GM23338 (cell line): ENCODE data around the gene WDSUB1. TPM values are rescaled to one million over a fixed set of nuclear protein-coding genes. Genes with fewer than 3 reads are reported as not detected.

Source experiments
- ATAC-seq: fragments of 200-7000 bp; cut with Tn5 transposase; 3 replicates; pipeline ENCODE4 v1.9.1; 2020
- DNase-seq: peaks from one replicate; pipeline ENCODE4 v3.0.0-alpha.2; 2015; ENCODE audit warnings: low spot score
- H2AFZ ChIP-seq: fragments of 200-600 bp; sonication (generic); 2 replicates; pipeline ENCODE4 v1.8.0; 2016; ENCODE audit warnings: antibody characterized with exemption, mild to moderate bottlenecking, moderate library complexity
- H3F3A ChIP-seq: fragments of 200-600 bp; sonication (generic); replicated peaks from 2 replicates; pipeline ENCODE4 v1.8.0; 2017; ENCODE audit warnings: antibody characterized with exemption, mixed run types, low read depth
- H3K27ac ChIP-seq: fragments of 200-600 bp; sonication (generic); 2 replicates; pipeline ENCODE4 v1.6.1; 2016; ENCODE audit warnings: low read depth
- H3K27me3 ChIP-seq: fragments of 200-600 bp; sonication (generic); 2 replicates; pipeline ENCODE4 v1.8.0; 2016; ENCODE audit warnings: mild to moderate bottlenecking, mixed run types, moderate library complexity; ENCODE audit not compliant: insufficient read depth
- H3K36me3 ChIP-seq: fragments of 200-600 bp; sonication (generic); 2 replicates; pipeline ENCODE4 v1.8.0; 2016; ENCODE audit warnings: mild to moderate bottlenecking; ENCODE audit not compliant: insufficient read depth
- H3K4me1 ChIP-seq: fragments of 200-600 bp; sonication (generic); 2 replicates; pipeline ENCODE4 v1.8.0; 2016; ENCODE audit warnings: mild to moderate bottlenecking, moderate library complexity; ENCODE audit not compliant: insufficient read depth
- H3K4me2 ChIP-seq: fragments of 200-600 bp; sonication (generic); 2 replicates; pipeline ENCODE4 v1.7.1; 2017; ENCODE audit warnings: mixed run types
- H3K4me3 ChIP-seq: fragments of 200-600 bp; sonication (generic); 2 replicates; pipeline ENCODE4 v1.6.1; 2016; ENCODE audit warnings: mixed run types
- H3K79me2 ChIP-seq: fragments of 200-600 bp; sonication (generic); replicated peaks from 2 replicates; pipeline ENCODE4 v1.8.0; 2017; ENCODE audit warnings: mild to moderate bottlenecking; ENCODE audit not compliant: insufficient read depth
- H3K9me2 ChIP-seq: fragments of 200-600 bp; sonication (generic); 2 replicates; pipeline ENCODE4 v1.8.0; 2017; ENCODE audit not compliant: insufficient read depth
- H4K20me1 ChIP-seq: fragments of 200-600 bp; sonication (generic); replicated peaks from 2 replicates; pipeline ENCODE4 v1.8.0; 2017; ENCODE audit warnings: mild to moderate bottlenecking; ENCODE audit not compliant: insufficient read depth
- H3K27ac Mint-ChIP-seq: 2 replicates; pipeline ENCODE4 v1.8.0; 2020; ENCODE audit warnings: inconsistent platforms, mild to moderate bottlenecking, moderate library complexity, mixed read lengths
- H3K27me3 Mint-ChIP-seq: 3 replicates; pipeline ENCODE4 v1.8.0; 2022; ENCODE audit warnings: low read depth, mild to moderate bottlenecking, moderate library complexity, mixed read lengths, inconsistent platforms; ENCODE audit not compliant: insufficient read depth, poor library complexity
- H3K36me3 Mint-ChIP-seq: 3 replicates; pipeline ENCODE4 v1.8.0; 2021; ENCODE audit warnings: low read depth, mild to moderate bottlenecking, inconsistent platforms, moderate library complexity, mixed read lengths
- H3K4me1 Mint-ChIP-seq: 3 replicates; pipeline ENCODE4 v1.8.0; 2020; ENCODE audit warnings: mild to moderate bottlenecking, inconsistent platforms, mixed read lengths
- H3K4me3 Mint-ChIP-seq: 3 replicates; pipeline ENCODE4 v1.8.0; 2021; ENCODE audit warnings: moderate library complexity, mild to moderate bottlenecking, inconsistent platforms, mixed read lengths
- H3K9me3 Mint-ChIP-seq: 3 replicates; pipeline ENCODE4 v1.8.0; 2020; ENCODE audit warnings: moderate library complexity, mild to moderate bottlenecking, inconsistent platforms, mixed read lengths
- CREB1 ChIP-seq: fragments of 250-450 bp; sonication (Bioruptor Pico); IDR thresholded peaks from 2 replicates; pipeline ENCODE4 v1.5.0; 2020; ENCODE audit warnings: low read depth, mild to moderate bottlenecking, moderate library complexity
- EZH2 ChIP-seq: fragments of 200-600 bp; sonication (generic); IDR thresholded peaks from one replicate; pipeline ENCODE4 v1.8.0; 2017; ENCODE audit warnings: antibody characterized with exemption, mild to moderate bottlenecking, low read depth; ENCODE audit not compliant: unreplicated experiment
- EZH2phosphoT487 ChIP-seq: fragments of 200-600 bp; sonication (generic); IDR thresholded peaks from one replicate; pipeline ENCODE4 v1.8.1; 2018; ENCODE audit warnings: antibody characterized with exemption; ENCODE audit not compliant: unreplicated experiment
- POLR2AphosphoS5 ChIP-seq: IDR thresholded peaks from 2 replicates; pipeline ENCODE4 v1.6.1; 2016; ENCODE audit warnings: antibody characterized with exemption, low read depth
- ZNF114 ChIP-seq: fragments of 250-450 bp; sonication (Bioruptor Pico); IDR thresholded peaks from 2 replicates; pipeline ENCODE4 v1.5.0; 2020; ENCODE audit warnings: mild to moderate bottlenecking, moderate library complexity
- ZNF462 ChIP-seq: fragments of 250-450 bp; sonication (Bioruptor Pico); IDR thresholded peaks from 2 replicates; pipeline ENCODE4 v1.5.0; 2020; ENCODE audit warnings: mild to moderate bottlenecking, moderate library complexity
- polyA plus RNA-seq: library from polyadenylated mRNA; unstranded; fragments of >200 nt; fragmentation: Nextera tagmentation; extraction: Ambion mirVana; gene quantifications from 2 replicates; pipeline ENCODE4 v1.2.1, GENCODE V29; 2016
- total RNA-seq: library from RNA; depleted of rRNA; stranded (reverse); fragments of >200 nt; shearing (Covaris generic); gene quantifications from 2 replicates; pipeline ENCODE4 v1.2.3, GENCODE V29; 2014
- TF ChIP-seq, protein P1 (sequence below): IDR thresholded peaks from one replicate; pipeline ENCODE4 v1.6.1; 2018; ENCODE audit warnings: antibody characterized with exemption; ENCODE audit not compliant: unreplicated experiment
- TF ChIP-seq, protein P2 (sequence below), 2 experiments: fragments of 200-600 bp in 1 of 2; sonication (generic) in 1 of 2; conservative IDR thresholded peaks; 2 replicates each; pipeline versions ENCODE4 v1.5.1 to v1.6.1; 2016 to 2017; ENCODE audit warnings: antibody characterized with exemption in 2 of 2, low read depth in 2 of 2, mild to moderate bottlenecking in 2 of 2, moderate library complexity in 1 of 2
- TF ChIP-seq, protein P3 (sequence below): IDR thresholded peaks from 2 replicates; pipeline ENCODE4 v1.6.1; 2016; ENCODE audit warnings: antibody characterized with exemption

The WDSUB1 gene
- total and polyA plus RNA-seq, 2 experiments from 2014 or later = 9.9 to 12.2 TPM

DNA sequence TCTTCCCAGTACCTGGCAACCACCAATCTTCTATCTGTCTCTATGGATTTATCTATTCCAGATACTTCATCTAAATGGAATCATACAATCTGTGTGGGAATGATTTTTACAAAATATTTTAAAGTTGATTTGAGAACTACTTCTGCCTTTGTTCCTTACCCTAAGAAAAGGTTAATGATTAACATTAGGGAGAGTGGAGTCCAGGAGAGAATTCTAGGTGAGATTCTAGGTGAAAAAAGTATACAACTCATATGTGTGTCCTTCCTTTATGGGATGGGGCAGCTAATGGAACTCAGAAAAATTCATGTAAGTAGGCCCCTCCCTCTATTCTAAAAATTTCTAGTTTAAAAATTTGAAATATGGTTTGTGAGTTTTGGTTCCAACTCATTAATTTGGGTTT lies 35.9 kb upstream of the WDSUB1 start:
- TF ChIP-seq EZH2 (no peak), CREB1 (CRISPR knock-in tag) (no peak), EZH2phosphoT487 (no peak), ZNF114 (CRISPR knock-in tag) (no peak), POLR2AphosphoS5 (no peak), ZNF462 (no peak)
- TF ChIP-seq, protein P1, sequence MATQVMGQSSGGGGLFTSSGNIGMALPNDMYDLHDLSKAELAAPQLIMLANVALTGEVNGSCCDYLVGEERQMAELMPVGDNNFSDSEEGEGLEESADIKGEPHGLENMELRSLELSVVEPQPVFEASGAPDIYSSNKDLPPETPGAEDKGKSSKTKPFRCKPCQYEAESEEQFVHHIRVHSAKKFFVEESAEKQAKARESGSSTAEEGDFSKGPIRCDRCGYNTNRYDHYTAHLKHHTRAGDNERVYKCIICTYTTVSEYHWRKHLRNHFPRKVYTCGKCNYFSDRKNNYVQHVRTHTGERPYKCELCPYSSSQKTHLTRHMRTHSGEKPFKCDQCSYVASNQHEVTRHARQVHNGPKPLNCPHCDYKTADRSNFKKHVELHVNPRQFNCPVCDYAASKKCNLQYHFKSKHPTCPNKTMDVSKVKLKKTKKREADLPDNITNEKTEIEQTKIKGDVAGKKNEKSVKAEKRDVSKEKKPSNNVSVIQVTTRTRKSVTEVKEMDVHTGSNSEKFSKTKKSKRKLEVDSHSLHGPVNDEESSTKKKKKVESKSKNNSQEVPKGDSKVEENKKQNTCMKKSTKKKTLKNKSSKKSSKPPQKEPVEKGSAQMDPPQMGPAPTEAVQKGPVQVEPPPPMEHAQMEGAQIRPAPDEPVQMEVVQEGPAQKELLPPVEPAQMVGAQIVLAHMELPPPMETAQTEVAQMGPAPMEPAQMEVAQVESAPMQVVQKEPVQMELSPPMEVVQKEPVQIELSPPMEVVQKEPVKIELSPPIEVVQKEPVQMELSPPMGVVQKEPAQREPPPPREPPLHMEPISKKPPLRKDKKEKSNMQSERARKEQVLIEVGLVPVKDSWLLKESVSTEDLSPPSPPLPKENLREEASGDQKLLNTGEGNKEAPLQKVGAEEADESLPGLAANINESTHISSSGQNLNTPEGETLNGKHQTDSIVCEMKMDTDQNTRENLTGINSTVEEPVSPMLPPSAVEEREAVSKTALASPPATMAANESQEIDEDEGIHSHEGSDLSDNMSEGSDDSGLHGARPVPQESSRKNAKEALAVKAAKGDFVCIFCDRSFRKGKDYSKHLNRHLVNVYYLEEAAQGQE = no peak
- TF ChIP-seq, protein P2, sequence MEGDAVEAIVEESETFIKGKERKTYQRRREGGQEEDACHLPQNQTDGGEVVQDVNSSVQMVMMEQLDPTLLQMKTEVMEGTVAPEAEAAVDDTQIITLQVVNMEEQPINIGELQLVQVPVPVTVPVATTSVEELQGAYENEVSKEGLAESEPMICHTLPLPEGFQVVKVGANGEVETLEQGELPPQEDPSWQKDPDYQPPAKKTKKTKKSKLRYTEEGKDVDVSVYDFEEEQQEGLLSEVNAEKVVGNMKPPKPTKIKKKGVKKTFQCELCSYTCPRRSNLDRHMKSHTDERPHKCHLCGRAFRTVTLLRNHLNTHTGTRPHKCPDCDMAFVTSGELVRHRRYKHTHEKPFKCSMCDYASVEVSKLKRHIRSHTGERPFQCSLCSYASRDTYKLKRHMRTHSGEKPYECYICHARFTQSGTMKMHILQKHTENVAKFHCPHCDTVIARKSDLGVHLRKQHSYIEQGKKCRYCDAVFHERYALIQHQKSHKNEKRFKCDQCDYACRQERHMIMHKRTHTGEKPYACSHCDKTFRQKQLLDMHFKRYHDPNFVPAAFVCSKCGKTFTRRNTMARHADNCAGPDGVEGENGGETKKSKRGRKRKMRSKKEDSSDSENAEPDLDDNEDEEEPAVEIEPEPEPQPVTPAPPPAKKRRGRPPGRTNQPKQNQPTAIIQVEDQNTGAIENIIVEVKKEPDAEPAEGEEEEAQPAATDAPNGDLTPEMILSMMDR (conservative IDR thresholded peaks at IDR 0.05; ENCODE audit: low read depth in 2 of 2) = no peak
- TF ChIP-seq, protein P3, sequence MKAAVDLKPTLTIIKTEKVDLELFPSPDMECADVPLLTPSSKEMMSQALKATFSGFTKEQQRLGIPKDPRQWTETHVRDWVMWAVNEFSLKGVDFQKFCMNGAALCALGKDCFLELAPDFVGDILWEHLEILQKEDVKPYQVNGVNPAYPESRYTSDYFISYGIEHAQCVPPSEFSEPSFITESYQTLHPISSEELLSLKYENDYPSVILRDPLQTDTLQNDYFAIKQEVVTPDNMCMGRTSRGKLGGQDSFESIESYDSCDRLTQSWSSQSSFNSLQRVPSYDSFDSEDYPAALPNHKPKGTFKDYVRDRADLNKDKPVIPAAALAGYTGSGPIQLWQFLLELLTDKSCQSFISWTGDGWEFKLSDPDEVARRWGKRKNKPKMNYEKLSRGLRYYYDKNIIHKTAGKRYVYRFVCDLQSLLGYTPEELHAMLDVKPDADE = no peak
- ATAC-seq (no peak), DNase-seq (no peak)
- Mint-ChIP-seq H3K27ac (no peak overlapping the region), H3K27me3 (peaks cover 2% of the 10 kb centered on the region), H3K36me3 (peaks cover 8% of the 10 kb centered on the region; the same call in 2 of the 3 replicates), H3K9me3 (no peaks in the 10 kb centered on the region), H3K4me1 (no peaks in the 10 kb centered on the region), H3K4me3 (no peak overlapping the region)
- no peaks in the 10 kb centered on the region for H3K4me1 ChIP-seq
- no peak overlapping the region for H3K4me2 ChIP-seq
- no peak overlapping the region for H3K4me3 ChIP-seq
- no peak overlapping the region for H3K27ac ChIP-seq
- H3K36me3 ChIP-seq = no peaks in the 10 kb centered on the region
- H3K9me2 ChIP-seq = no peaks in the 10 kb centered on the region
- no peaks in the 10 kb centered on the region for H4K20me1 ChIP-seq
- H3K79me2 ChIP-seq = no peaks in the 10 kb centered on the region
- no peaks in the 10 kb centered on the region for H3F3A ChIP-seq
- no peaks in the 10 kb centered on the region for H3K27me3 ChIP-seq
- H2AFZ ChIP-seq = no peak overlapping the region
